Endothelial cell of umbilical vein (primary cell): ENCODE results near the gene CCDC170.
"Not testable (repeated sequence)": the region's sequence is repeated elsewhere in the genome, so short reads cannot be mapped to it uniquely, and the experiment has no call there.

ENCODE experiments used
- EZH2 ChIP-seq: IDR thresholded peaks from 2 replicates; pipeline ENCODE4 v1.6.1; 2012; ENCODE audit warnings: borderline replicate concordance, low read depth, mild to moderate bottlenecking, moderate library complexity, low read length, inconsistent platforms; ENCODE audit not compliant: severe bottlenecking
- FOS ChIP-seq: IDR thresholded peaks from 2 replicates; pipeline ENCODE4 v1.6.1; 2011; ENCODE audit warnings: mild to moderate bottlenecking, low read length, moderate library complexity, borderline replicate concordance; ENCODE audit not compliant: insufficient read depth
- JUN ChIP-seq: IDR thresholded peaks from 2 replicates; pipeline ENCODE4 v1.6.1; 2011; ENCODE audit warnings: borderline replicate concordance, low read depth; ENCODE audit not compliant: insufficient read length, insufficient read depth
- POLR2A ChIP-seq: IDR thresholded peaks from 2 replicates; pipeline ENCODE4 v1.6.1; 2012; ENCODE audit warnings: low read depth, mild to moderate bottlenecking, control low read depth, low read length
- POLR2AphosphoS5 ChIP-seq: IDR thresholded peaks from 2 replicates; pipeline ENCODE4 v1.6.1; 2012; ENCODE audit warnings: low read depth, mild to moderate bottlenecking, control low read depth, low read length, moderate library complexity; ENCODE audit not compliant: insufficient read depth
- TF ChIP-seq, protein P1 (sequence below), 2 donors: IDR thresholded peaks; 1 replicate in 1 of 2; 2 replicates in 1 of 2; pipeline ENCODE4 v1.5.1; 2011; ENCODE audit warnings: low read length in 2 of 2, mild to moderate bottlenecking in 2 of 2, moderate library complexity in 2 of 2, control low read depth in 1 of 2, inconsistent platforms in 1 of 2, low read depth in 1 of 2; ENCODE audit not compliant: insufficient read depth in 1 of 2; ENCODE audit errors: extremely low read depth in 1 of 2
- TF ChIP-seq, protein P2 (sequence below): IDR thresholded peaks from 2 replicates; pipeline ENCODE4 v1.6.1; 2011; ENCODE audit not compliant: insufficient read depth, insufficient read length

DNA sequence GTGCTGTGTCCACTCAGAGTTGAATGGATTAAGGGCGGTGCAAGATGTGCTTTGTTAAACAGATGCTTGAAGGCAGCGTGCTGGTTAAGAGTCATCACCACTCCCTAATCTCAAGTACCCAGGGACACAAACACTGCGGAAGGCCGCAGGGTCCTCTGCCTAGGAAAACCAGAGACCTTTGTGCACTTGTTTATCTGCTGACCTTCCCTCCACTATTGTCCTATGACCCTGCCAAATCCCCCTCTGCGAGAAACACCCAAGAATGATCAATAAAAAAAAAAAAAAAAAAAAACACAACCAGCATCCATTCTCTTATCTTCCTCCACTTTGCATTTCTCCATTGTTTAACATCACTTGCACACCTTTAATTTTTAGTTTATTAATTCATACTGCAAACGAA lies 42.9 kb upstream of the CCDC170 start:
- not testable (repeated sequence) for TF ChIP-seq JUN, POLR2AphosphoS5, EZH2, FOS, POLR2A
- TF ChIP-seq, protein P1, sequence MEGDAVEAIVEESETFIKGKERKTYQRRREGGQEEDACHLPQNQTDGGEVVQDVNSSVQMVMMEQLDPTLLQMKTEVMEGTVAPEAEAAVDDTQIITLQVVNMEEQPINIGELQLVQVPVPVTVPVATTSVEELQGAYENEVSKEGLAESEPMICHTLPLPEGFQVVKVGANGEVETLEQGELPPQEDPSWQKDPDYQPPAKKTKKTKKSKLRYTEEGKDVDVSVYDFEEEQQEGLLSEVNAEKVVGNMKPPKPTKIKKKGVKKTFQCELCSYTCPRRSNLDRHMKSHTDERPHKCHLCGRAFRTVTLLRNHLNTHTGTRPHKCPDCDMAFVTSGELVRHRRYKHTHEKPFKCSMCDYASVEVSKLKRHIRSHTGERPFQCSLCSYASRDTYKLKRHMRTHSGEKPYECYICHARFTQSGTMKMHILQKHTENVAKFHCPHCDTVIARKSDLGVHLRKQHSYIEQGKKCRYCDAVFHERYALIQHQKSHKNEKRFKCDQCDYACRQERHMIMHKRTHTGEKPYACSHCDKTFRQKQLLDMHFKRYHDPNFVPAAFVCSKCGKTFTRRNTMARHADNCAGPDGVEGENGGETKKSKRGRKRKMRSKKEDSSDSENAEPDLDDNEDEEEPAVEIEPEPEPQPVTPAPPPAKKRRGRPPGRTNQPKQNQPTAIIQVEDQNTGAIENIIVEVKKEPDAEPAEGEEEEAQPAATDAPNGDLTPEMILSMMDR (IDR thresholded peaks at IDR 0.05; ENCODE audit: extremely low read depth in 1 of 2, insufficient read depth in 1 of 2, low read depth in 1 of 2, low read length in 2 of 2): not testable (repeated sequence)
- TF ChIP-seq, protein P2, sequence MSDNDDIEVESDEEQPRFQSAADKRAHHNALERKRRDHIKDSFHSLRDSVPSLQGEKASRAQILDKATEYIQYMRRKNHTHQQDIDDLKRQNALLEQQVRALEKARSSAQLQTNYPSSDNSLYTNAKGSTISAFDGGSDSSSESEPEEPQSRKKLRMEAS: not testable (repeated sequence)
